Nephron (organoid): ENCODE measurements around the gene SREBF1.

Experiments used
- H3K27ac Mint-ChIP-seq, 3 experiments: 2 replicates each; pipeline ENCODE4 v1.8.0; 2020; ENCODE audit warnings: mixed read lengths in 3 of 3, mild to moderate bottlenecking in 2 of 3, moderate library complexity in 1 of 3
- H3K27me3 Mint-ChIP-seq: 2 replicates; pipeline ENCODE4 v1.8.0; 2021; ENCODE audit warnings: low read depth, mild to moderate bottlenecking, moderate library complexity, mixed read lengths
- H3K36me3 Mint-ChIP-seq: 2 replicates; pipeline ENCODE4 v1.8.0; 2020; ENCODE audit warnings: low read depth, mixed read lengths
- H3K4me1 Mint-ChIP-seq: 2 replicates; pipeline ENCODE4 v1.8.0; 2020; ENCODE audit warnings: mixed read lengths
- H3K4me3 Mint-ChIP-seq, 3 experiments: 2 replicates each; pipeline ENCODE4 v1.8.0; 2020; ENCODE audit warnings: mild to moderate bottlenecking in 3 of 3, mixed read lengths in 3 of 3, moderate library complexity in 2 of 3
- H3K9me3 Mint-ChIP-seq: 2 replicates; pipeline ENCODE4 v1.8.0; 2020; ENCODE audit warnings: mixed read lengths
- TF ChIP-seq, protein P1 (sequence below), 3 experiments: fragments of 200-600 bp; sonication (generic); IDR thresholded peaks; one replicate each; pipeline ENCODE4 v1.5.0; 2021; ENCODE audit warnings: antibody characterized with exemption in 3 of 3; ENCODE audit not compliant: unreplicated experiment in 3 of 3

The SREBF1 gene

DNA sequence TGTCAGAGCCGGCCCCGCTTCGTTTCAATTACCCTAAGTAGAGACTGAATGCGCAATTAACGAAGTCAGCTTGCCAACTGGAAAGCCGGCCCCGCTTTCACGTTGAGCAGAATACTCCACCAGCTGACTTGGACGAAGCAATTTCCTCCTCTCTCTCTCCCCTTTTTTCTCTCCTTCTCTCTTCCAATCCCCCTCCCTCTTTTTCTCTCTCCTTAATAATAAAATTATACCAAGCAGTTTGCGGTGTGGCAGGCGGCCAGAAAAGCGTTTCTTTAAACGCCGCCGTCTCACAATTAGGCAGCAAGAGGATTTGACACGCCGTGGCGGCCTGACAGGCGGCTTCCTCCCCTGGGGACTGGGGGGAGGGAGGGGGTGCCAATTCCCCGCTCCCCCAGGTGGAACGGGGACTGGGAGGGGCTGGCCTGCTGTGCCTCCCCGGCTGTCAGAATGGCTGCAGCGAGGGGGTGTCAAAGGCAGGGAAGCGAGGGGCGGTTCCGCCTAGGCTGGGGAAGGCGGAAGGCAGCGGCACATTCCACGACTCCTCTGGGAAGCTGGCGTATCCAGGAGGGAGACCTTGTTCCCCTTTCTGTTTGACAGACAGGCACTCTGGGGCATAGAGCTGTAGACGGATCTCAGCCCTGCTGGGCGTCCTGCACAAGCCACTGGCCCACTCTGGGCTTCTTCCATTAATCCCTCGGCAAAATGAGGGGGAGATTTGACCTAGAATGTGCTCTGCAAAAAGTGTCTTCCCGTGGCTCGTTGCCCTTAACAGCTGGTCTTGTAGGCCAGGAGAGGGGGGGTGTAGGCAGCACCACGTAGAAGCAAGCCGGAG lies 52.7 kb downstream of the SREBF1 start:
- H3K9me3 Mint-ChIP-seq, result no peaks in the 10 kb centered on the region
- peak overlapping the region; percentile 78 to 92 (median 87) for H3K27ac Mint-ChIP-seq
- H3K4me3 Mint-ChIP-seq, result peak overlapping the region; percentile 83 to 87 (median 85)
- H3K4me1 Mint-ChIP-seq, result peaks cover 59% of the 10 kb centered on the region
- no peaks in the 10 kb centered on the region for H3K27me3 Mint-ChIP-seq
- TF ChIP-seq, protein P1, sequence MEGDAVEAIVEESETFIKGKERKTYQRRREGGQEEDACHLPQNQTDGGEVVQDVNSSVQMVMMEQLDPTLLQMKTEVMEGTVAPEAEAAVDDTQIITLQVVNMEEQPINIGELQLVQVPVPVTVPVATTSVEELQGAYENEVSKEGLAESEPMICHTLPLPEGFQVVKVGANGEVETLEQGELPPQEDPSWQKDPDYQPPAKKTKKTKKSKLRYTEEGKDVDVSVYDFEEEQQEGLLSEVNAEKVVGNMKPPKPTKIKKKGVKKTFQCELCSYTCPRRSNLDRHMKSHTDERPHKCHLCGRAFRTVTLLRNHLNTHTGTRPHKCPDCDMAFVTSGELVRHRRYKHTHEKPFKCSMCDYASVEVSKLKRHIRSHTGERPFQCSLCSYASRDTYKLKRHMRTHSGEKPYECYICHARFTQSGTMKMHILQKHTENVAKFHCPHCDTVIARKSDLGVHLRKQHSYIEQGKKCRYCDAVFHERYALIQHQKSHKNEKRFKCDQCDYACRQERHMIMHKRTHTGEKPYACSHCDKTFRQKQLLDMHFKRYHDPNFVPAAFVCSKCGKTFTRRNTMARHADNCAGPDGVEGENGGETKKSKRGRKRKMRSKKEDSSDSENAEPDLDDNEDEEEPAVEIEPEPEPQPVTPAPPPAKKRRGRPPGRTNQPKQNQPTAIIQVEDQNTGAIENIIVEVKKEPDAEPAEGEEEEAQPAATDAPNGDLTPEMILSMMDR (IDR thresholded peaks at IDR 0.05; ENCODE audit: unreplicated experiment in 3 of 3), result no peak
- H3K36me3 Mint-ChIP-seq, result no peaks in the 10 kb centered on the region

DNA sequence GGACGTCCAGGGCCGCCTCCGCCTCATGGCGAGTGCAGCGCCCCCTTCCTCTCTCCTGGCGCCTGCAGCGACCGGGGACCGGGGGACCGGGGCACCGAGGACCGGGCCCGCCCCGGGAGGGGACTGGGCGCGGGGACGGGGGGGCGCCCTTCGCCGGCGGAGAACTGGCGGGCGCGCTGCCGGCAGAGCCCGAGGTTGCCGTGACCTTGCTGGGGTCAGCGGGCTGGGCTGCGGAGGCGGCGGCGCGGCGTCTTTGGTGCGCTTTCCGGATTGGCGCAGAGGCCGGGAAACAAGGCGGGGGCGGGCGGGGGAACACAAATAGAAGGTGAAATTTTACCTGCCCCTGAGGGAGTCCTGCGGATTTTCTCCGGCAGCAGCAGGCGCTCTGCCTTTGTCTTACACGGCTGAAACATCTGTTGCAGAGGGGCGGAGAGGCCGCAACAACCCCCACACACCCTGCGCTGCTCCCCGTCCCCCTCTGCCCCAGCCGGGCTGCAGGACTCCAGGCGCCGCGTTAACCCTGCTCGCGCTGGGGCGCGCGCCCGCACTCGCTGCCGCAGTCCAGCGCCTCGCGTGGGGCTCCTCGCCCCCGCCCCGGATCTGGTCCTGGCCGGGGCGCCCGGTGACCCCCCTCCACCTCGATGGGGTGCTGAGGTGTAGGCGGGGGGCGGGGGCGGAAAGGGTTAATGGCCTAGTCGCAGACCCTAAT lies 53.5 kb downstream of the SREBF1 start:
- Mint-ChIP-seq H3K27me3 (no peaks in the 10 kb centered on the region), H3K9me3 (no peaks in the 10 kb centered on the region), H3K4me1 (peaks cover 62% of the 10 kb centered on the region), H3K4me3 (peak overlapping the region; percentile 86 to 87 (median 87)), H3K27ac (peak overlapping the region; percentile 78 to 93 (median 87)), H3K36me3 (no peaks in the 10 kb centered on the region)
- TF ChIP-seq, protein P1 (IDR thresholded peaks at IDR 0.05; ENCODE audit: unreplicated experiment in 3 of 3), result peak in 2 of 3 experiments; percentile 21 to 40

DNA sequence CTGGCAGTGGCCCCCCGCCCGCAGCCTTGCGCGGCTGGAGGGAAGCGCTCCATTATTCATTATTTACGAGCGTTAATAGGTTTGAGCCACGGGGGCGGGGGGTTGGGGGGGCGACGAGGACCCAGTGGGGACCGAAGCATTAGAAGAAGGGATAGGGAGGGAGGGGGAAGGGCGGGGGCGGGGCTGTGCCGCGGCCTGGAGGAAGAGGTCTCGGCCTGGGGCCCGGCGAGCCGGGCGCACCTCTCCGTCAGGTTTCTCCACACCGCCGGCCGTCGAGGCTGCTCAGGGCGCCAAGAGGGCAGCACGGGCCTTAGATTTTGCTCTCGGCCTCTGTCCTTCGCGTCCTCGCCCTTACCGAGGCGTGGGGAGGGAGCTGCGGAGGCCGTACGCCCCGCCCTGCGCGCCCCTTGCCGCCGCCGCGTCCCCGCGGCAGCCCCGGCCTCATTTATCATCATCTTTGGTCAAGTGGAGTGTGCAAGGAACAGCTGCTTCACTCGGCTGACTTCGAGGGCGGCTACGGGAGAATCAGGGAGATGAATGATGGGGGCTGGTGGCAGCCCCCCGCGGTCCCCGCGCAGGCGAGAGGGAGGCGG lies 54.2 kb downstream of the SREBF1 start:
- no peaks in the 10 kb centered on the region for H3K9me3 Mint-ChIP-seq
- H3K36me3 Mint-ChIP-seq, result no peaks in the 10 kb centered on the region
- peak overlapping the region; percentile 84 to 87 (median 86) for H3K4me3 Mint-ChIP-seq
- H3K27ac Mint-ChIP-seq, result peak overlapping the region in 2 of 3 experiments; percentile 84 to 93
- H3K4me1 Mint-ChIP-seq, result peaks cover 64% of the 10 kb centered on the region
- no peaks in the 10 kb centered on the region for H3K27me3 Mint-ChIP-seq
- TF ChIP-seq, protein P1 (IDR thresholded peaks at IDR 0.05; ENCODE audit: unreplicated experiment in 3 of 3), result no peak

DNA sequence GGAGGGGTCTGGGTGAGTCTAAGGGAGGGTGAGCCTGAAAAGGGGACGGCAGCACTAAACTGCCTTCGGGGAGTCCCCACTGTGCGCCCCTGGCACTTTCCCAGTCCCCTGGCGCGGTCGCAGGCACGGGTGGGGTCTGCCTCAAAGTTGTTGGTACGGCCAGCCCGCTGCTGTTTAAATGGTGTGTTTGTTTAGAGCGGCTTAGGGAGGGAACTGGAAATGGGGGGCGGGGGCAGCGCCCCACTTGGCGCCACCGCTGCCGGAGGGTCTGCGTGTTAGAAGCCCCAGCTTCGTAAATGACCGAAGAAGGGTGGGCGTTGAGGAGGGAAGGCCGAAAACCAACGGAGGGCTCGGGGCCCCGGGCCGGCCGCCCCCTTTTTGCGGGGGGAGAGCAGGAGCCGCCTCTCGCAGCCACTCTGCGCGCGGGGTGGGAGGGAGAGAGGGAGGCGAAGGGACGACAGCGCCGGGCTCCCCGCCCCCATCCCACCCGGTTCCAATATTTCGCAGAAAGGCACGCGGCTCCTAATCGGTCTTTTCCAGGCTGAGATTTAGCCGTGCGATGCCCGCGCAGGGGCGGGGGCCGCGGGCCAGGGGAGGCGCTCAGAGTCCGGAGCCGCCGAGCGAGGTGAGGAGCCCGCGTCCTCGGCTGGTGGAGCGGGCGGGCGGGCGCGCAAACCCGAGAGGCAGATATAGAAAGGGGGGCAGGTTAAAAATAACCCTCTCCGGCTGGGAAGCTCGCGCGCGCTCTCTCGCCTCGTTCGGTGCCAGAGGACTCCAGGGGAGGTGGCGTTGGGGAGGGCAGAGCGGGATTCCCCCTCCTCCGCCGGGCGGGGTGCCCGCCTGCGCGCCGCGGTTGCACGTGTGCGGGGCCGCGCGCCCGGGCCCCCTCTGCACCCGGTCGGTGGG lies 54.9 kb downstream of the SREBF1 start:
- Mint-ChIP-seq H3K9me3 (no peaks in the 10 kb centered on the region), H3K27ac (peak overlapping the region; percentile 96 to 97 (median 96)), H3K36me3 (no peaks in the 10 kb centered on the region), H3K27me3 (no peaks in the 10 kb centered on the region), H3K4me1 (peaks cover 66% of the 10 kb centered on the region), H3K4me3 (peak overlapping the region; percentile 82 to 85 (median 83))
- TF ChIP-seq, protein P1 (IDR thresholded peaks at IDR 0.05; ENCODE audit: unreplicated experiment in 3 of 3), result no peak

DNA sequence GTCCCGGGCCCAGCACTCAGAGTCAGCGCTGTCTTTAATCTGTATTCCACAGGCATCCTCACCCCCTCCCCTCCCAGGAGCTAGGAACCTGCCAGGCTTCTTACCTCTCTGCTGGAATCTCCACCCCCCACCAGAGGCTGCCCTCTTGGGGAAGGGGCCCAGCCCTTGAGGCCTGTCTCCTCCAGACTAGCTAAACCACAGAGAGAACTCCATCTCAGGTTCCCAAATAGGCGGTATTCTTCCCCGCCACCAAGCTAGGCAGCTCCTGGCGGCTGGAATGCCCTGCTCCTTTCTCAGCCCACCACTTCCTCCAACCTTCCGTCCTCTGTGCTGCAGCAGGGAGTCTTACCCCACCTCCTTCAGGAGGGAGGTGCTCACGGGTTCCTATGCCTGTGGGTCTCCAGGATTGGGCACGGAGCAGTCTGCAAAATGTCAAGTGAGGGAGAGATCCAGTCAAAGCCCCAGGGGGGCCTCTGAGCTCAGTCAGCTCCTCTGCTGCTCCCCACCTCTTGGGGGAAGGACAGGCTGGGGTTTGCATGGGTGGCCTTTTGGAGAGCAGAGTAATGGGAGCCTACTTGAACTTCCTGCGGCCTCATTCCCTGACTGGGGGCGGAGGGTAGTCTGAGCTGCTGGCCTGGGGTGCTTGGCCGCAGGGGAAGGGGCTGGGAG lies 55.7 kb downstream of the SREBF1 start:
- Mint-ChIP-seq H3K4me1 (peaks cover 64% of the 10 kb centered on the region), H3K27me3 (no peaks in the 10 kb centered on the region), H3K36me3 (no peaks in the 10 kb centered on the region), H3K4me3 (peak overlapping the region; percentile 79 to 85 (median 83)), H3K9me3 (no peaks in the 10 kb centered on the region), H3K27ac (peak overlapping the region; percentile 96 to 97 (median 96))
- TF ChIP-seq, protein P1 (IDR thresholded peaks at IDR 0.05; ENCODE audit: unreplicated experiment in 3 of 3), result peak; percentile 40 to 46 (median 40)
